Endodermal cell (in vitro differentiated cells): Measurements from ENCODE around the gene ABCB11. TPM values are rescaled to one million over a fixed set of nuclear protein-coding genes. Genes with fewer than 3 reads are reported as not detected.

Experiments used
- DNase-seq: peaks from one replicate; pipeline ENCODE4 v3.0.0-alpha.2; 2017
- H3K27ac ChIP-seq: 2 replicates; pipeline ENCODE4 v1.5.1; 2013; ENCODE audit warnings: mild to moderate bottlenecking, low read depth, low read length, moderate library complexity
- H3K27me3 ChIP-seq: 2 replicates; pipeline ENCODE4 v1.6.1; 2013; ENCODE audit warnings: mild to moderate bottlenecking, low read length, moderate library complexity; ENCODE audit not compliant: insufficient read depth, control insufficient read depth, poor library complexity, severe bottlenecking
- H3K36me3 ChIP-seq: 2 replicates; pipeline ENCODE4 v1.7.0; 2013; ENCODE audit warnings: mild to moderate bottlenecking, low read length, moderate library complexity; ENCODE audit not compliant: control insufficient read depth, insufficient read depth
- H3K4me1 ChIP-seq: one replicate; pipeline ENCODE4 v1.7.0; 2013; ENCODE audit warnings: low read length; ENCODE audit not compliant: control insufficient read depth, insufficient read depth
- H3K4me3 ChIP-seq: 2 replicates; pipeline ENCODE4 v1.5.1; 2013; ENCODE audit warnings: mild to moderate bottlenecking, low read length, moderate library complexity
- H3K9ac ChIP-seq: 2 replicates; pipeline ENCODE4 v1.6.1; 2013; ENCODE audit warnings: mild to moderate bottlenecking, low read length, moderate library complexity; ENCODE audit not compliant: poor library complexity, severe bottlenecking; ENCODE audit errors: extremely low read depth
- H3K9me3 ChIP-seq: 2 replicates; pipeline ENCODE4 v1.6.1; 2013; ENCODE audit warnings: mild to moderate bottlenecking, low read length, moderate library complexity; ENCODE audit not compliant: control insufficient read depth
- H3K27ac Mint-ChIP-seq: 2 replicates; pipeline ENCODE4 v1.8.0; 2020; ENCODE audit warnings: mixed read lengths
- H3K27me3 Mint-ChIP-seq: 2 replicates; pipeline ENCODE4 v1.8.0; 2021; ENCODE audit warnings: mild to moderate bottlenecking, mixed read lengths; ENCODE audit not compliant: insufficient read depth
- H3K36me3 Mint-ChIP-seq: 2 replicates; pipeline ENCODE4 v1.8.0; 2020; ENCODE audit warnings: low read depth, mixed read lengths
- H3K4me1 Mint-ChIP-seq: 2 replicates; pipeline ENCODE4 v1.8.0; 2020; ENCODE audit warnings: mixed read lengths
- H3K4me3 Mint-ChIP-seq: 2 replicates; pipeline ENCODE4 v1.8.0; 2020; ENCODE audit warnings: mild to moderate bottlenecking, moderate library complexity, mixed read lengths
- H3K9me3 Mint-ChIP-seq: 2 replicates; pipeline ENCODE4 v1.8.0; 2020; ENCODE audit warnings: mild to moderate bottlenecking, mixed read lengths
- CTCF ChIP-seq: fragments of 200-600 bp; sonication (generic); conservative IDR thresholded peaks from 2 replicates; pipeline ENCODE4 v1.5.0; 2021; ENCODE audit warnings: antibody characterized with exemption, mild to moderate bottlenecking
- WGBS, 2 experiments: methylation state at CpG; one replicate each; pipeline versions ENCODE4 v1.1.5 to v1.1.7; 2013; ENCODE audit warnings: missing lambda C conversion rate in 2 of 2, mixed read lengths in 1 of 2; ENCODE audit not compliant: insufficient coverage in 1 of 2, insufficient read length in 1 of 2; 5-methylcytosine and 5-hydroxymethylcytosine counted together
- total RNA-seq, 2 donors: library from RNA; stranded (reverse); fragmentation: NEBNext Ultra II Directional in 1 of 2; extraction: Animal tissue kit (Norgen Biotek cat#: 25700) in 1 of 2; gene quantifications; 2 replicates in 1 of 2; 3 replicates in 1 of 2; pipeline ENCODE4 v1.2.1, GENCODE V29; 2021

ABCB11 gene
- total RNA-seq, 2 donors from 2014 or later = 0.04 TPM

DNA sequence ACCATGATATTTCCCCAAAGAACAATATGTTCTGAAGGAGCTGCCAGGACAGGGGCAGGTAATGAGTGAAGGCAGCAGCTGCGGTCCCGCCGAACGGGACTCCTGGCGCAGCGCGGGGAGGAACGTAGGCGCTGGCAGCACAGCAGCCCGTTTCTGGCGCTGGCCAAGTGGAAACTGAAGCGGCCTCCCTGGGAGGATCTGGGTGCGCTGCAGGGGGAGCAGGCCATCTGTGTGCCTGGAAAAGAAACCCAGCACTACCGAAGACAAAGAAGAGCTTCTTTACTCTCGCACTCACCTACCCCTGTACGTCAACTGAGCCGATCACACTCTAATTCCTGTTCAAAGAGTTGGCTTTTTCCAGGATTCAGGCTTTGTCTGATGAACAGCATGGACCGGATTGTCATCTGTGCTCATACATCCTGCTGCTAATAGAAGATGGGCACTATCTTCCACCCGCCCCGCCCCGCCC, 118.2 kb downstream of the ABCB11 start:
- no peak overlapping the region for H3K4me3 ChIP-seq
- peaks cover 22% of the 10 kb centered on the region for H3K27me3 Mint-ChIP-seq
- no peak overlapping the region for H3K27ac ChIP-seq
- H3K27ac Mint-ChIP-seq = no peak overlapping the region
- peaks cover 12% of the 10 kb centered on the region for H3K9me3 ChIP-seq
- no peaks in the 10 kb centered on the region for H3K36me3 Mint-ChIP-seq
- H3K9me3 Mint-ChIP-seq = peaks cover 9% of the 10 kb centered on the region
- no peaks in the 10 kb centered on the region for H3K36me3 ChIP-seq
- H3K4me1 ChIP-seq = no peaks in the 10 kb centered on the region
- H3K4me1 Mint-ChIP-seq = peaks cover 28% of the 10 kb centered on the region
- TF ChIP-seq CTCF = no peak
- peak; percentile 75 for DNase-seq
- H3K27me3 ChIP-seq = peaks cover 13% of the 10 kb centered on the region
- H3K4me3 Mint-ChIP-seq = peak overlapping the region; percentile 44
- WGBS, 2 experiments = 67 to 83% methylated on average over 15 to 21 of the region's 21 CpGs
- H3K9ac ChIP-seq = no peak overlapping the region

DNA sequence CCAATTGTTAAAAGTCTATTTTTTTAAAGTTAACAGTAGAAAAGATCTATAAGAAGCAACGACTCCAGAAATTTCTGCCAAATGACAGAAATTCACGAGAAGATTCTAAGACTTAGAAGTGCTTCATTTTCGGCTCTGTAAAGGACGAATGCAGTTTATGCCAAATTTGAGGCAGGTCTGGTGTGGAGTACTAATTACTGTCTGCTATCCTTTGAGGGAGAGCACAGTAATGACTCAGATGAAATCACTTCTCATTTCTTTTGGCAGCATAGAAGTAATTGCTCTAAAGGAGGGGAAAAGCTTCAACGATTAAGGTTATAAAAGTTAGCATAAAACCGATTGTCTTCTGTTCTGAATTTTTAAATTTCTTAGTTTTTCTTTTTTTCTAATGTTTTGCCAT, 118.7 kb downstream of the ABCB11 start:
- no peaks in the 10 kb centered on the region for H3K36me3 Mint-ChIP-seq
- WGBS, 2 experiments = 78 to 80% methylated on average over 6 of the region's 6 CpGs
- no peak for TF ChIP-seq CTCF

DNA sequence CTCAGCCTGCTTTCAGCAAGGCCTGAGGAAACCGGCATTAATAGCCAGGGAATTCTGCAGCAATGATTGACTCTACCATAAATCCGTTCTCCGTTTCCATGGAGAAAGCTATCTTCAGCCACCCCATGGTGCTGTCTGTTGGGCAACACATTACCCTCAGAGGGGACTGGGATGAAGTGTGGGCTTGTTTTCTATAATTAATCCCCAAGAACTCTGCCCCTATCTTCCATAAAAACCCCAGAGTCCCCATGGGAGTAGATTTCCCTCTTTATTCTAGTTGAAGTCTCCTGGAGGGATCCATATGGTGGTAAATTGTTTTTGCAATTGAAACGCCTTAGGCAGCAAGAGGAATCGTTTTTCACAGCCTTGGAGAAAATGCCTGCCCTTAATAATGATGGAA, 120.8 kb downstream of the ABCB11 start:
- H3K27ac Mint-ChIP-seq = no peak overlapping the region
- peaks cover 35% of the 10 kb centered on the region for H3K4me1 Mint-ChIP-seq
- H3K4me3 ChIP-seq = no peak overlapping the region
- H3K9ac ChIP-seq = no peak overlapping the region
- H3K27ac ChIP-seq = no peak overlapping the region
- no peaks in the 10 kb centered on the region for H3K36me3 Mint-ChIP-seq
- H3K27me3 Mint-ChIP-seq = peaks cover 32% of the 10 kb centered on the region
- H3K9me3 ChIP-seq = peaks cover under 1% of the 10 kb centered on the region
- no peak for TF ChIP-seq CTCF
- WGBS, 2 experiments = 59 to 77% methylated on average over 3 to 5 of the region's 5 CpGs
- no peaks in the 10 kb centered on the region for H3K4me1 ChIP-seq
- no peaks in the 10 kb centered on the region for H3K36me3 ChIP-seq
- peaks cover 24% of the 10 kb centered on the region for H3K27me3 ChIP-seq
- no peak for DNase-seq
- no peak overlapping the region for H3K4me3 Mint-ChIP-seq
- H3K9me3 Mint-ChIP-seq = peaks cover under 1% of the 10 kb centered on the region

More for the DNA sequence above, 118.7 kb downstream of the ABCB11 start:
- peaks cover 12% of the 10 kb centered on the region for H3K9me3 ChIP-seq
- Mint-ChIP-seq H3K9me3 (peaks cover 9% of the 10 kb centered on the region), H3K27ac (no peak overlapping the region), H3K4me3 (peak overlapping the region; percentile 44), H3K4me1 (peaks cover 33% of the 10 kb centered on the region), H3K27me3 (peaks cover 22% of the 10 kb centered on the region)
- H3K4me1 ChIP-seq = no peaks in the 10 kb centered on the region
- no peaks in the 10 kb centered on the region for H3K36me3 ChIP-seq
- no peak for DNase-seq
- no peak overlapping the region for H3K4me3 ChIP-seq
- H3K27me3 ChIP-seq = peaks cover 13% of the 10 kb centered on the region
- no peak overlapping the region for H3K27ac ChIP-seq
- H3K9ac ChIP-seq = no peak overlapping the region
